Measurements from ENCODE around the gene BPIFB3.

BPIFB3 gene

GRCh38 chr20:33074675-33075074 lies 21.0 kb downstream of the BPIFB3 start:
- no peak for DNase-seq (ENCODE audit: low read depth)
- no peak for TF ChIP-seq CTCF (IDR thresholded peaks at IDR 0.05; ENCODE audit: low read depth, low read length, missing control alignments)
- in situ Hi-C loops (cut with HindIII; ENCODE audit: low sequenced_read_pairs), result loop anchor here (5.0 kb wide), 1 partner anchor 172 kb away; no protein-coding TSS in a partner anchor
- no peak overlapping the region for H3K4me3 ChIP-seq (ENCODE audit: low read depth, low read length)

- in situ Hi-C loops (cut with HindIII; ENCODE audit: low sequenced_read_pairs), result loop anchor here (5.0 kb wide), 1 partner anchor 173 kb away; no protein-coding TSS in a partner anchor
- DNase-seq (ENCODE audit: low read depth), result no peak
- TF ChIP-seq CTCF (IDR thresholded peaks at IDR 0.05; ENCODE audit: low read depth, low read length, missing control alignments), result no peak
- no peak overlapping the region for H3K4me3 ChIP-seq (ENCODE audit: low read depth, low read length)
Observed at GRCh38 chr20:33075281-33075680, 21.6 kb downstream of the BPIFB3 start.

GRCh38 chr20:33076662-33077372 lies 23.1 kb downstream of the BPIFB3 start:
- in situ Hi-C loops (cut with HindIII; ENCODE audit: low sequenced_read_pairs), result loop anchor here (5.0 kb wide), 1 partner anchor 175 kb away; no protein-coding TSS in a partner anchor
- no peak for DNase-seq (ENCODE audit: low read depth)
- no peak overlapping the region for H3K4me3 ChIP-seq (ENCODE audit: low read depth, low read length)
- peak; percentile 16 for TF ChIP-seq CTCF (IDR thresholded peaks at IDR 0.05; ENCODE audit: low read depth, low read length, missing control alignments)

GRCh38 chr20:33079259-33079658 lies 25.6 kb downstream of the BPIFB3 start, which contains the start of gene BPIFB4:
BPIFB4 (plus strand) TSS chr20:33079643; CDS start chr20:33081527, 1,884 bp downstream.
- DNase-seq (ENCODE audit: low read depth), result no peak
- no peak for TF ChIP-seq CTCF (IDR thresholded peaks at IDR 0.05; ENCODE audit: low read depth, low read length, missing control alignments)
- in situ Hi-C loops (cut with HindIII; ENCODE audit: low sequenced_read_pairs), result loop anchor here (5.0 kb wide), 1 partner anchor 177 kb away; no protein-coding TSS in a partner anchor
- H3K4me3 ChIP-seq (ENCODE audit: low read depth, low read length), result no peak within 1 kb of the TSS

- TF ChIP-seq CTCF (IDR thresholded peaks at IDR 0.05; ENCODE audit: low read depth, low read length, missing control alignments), result no peak
- no peak for DNase-seq (ENCODE audit: low read depth)
- in situ Hi-C loops (cut with HindIII; ENCODE audit: low sequenced_read_pairs), result no loop called here
- H3K4me3 ChIP-seq (ENCODE audit: low read depth, low read length), result no peak overlapping the region
Observed at GRCh38 chr20:33081411-33082154, 27.9 kb downstream of the BPIFB3 start.

GRCh38 chr20:33082546-33082945 lies 28.8 kb downstream of the BPIFB3 start:
- no peak for DNase-seq (ENCODE audit: low read depth)
- TF ChIP-seq CTCF (IDR thresholded peaks at IDR 0.05; ENCODE audit: low read depth, low read length, missing control alignments), result no peak
- H3K4me3 ChIP-seq (ENCODE audit: low read depth, low read length), result no peak overlapping the region
- in situ Hi-C loops (cut with HindIII; ENCODE audit: low sequenced_read_pairs), result no loop called here
